Endothelial cell of umbilical vein (primary cell): ENCODE data around the gene CIITA. TPM values are rescaled to one million over a fixed set of nuclear protein-coding genes. Genes with fewer than 3 reads are reported as not detected.

Source experiments
- BruUV-seq: library from RNA; stranded (reverse); fragments of 400-500 nt; replicated peaks from 2 replicates; lab custom pipeline; 2021; lab: Mats Ljungman, UMichigan
- CTCF ChIA-PET: fragments of 300-600, 350-600 bp; sonication (Branson Sonifier 250); formaldehyde crosslinking; loops from one replicate; lab custom pipeline; 2021; ENCODE audit warnings: antibody characterized with exemption, inconsistent platforms; lab: Charles Lee
- POLR2A ChIA-PET: fragments of 300-600, 350-600 bp; sonication (Branson Sonifier 250); formaldehyde crosslinking; loops from one replicate; lab custom pipeline; 2021; ENCODE audit warnings: antibody characterized with exemption, inconsistent platforms; lab: Charles Lee
- DNase-seq: peaks from one replicate; pipeline ENCODE4 v3.0.0-alpha.2; 2011; ENCODE audit warnings: low read depth, low spot score
- FAIRE-seq: peaks from 2 replicates; lab custom pipeline; 2011; peaks lifted over from hg19 to GRCh38; lab: Jason Lieb, UNC
- H2AFZ ChIP-seq: 2 replicates; pipeline ENCODE4 v1.6.0; 2012; ENCODE audit warnings: low read depth, low read length, control low read depth, inconsistent platforms
- H3K27ac ChIP-seq: 2 replicates; pipeline ENCODE4 v1.5.1; 2011; ENCODE audit warnings: low read depth, mild to moderate bottlenecking, control low read depth, low read length, moderate library complexity; ENCODE audit not compliant: insufficient read depth
- H3K27me3 ChIP-seq, 2 experiments: 2 replicates each; pipeline versions ENCODE4 v1.6.0 to v1.6.1; 2011; ENCODE audit warnings: low read length in 2 of 2, mixed read lengths in 1 of 2; ENCODE audit not compliant: control insufficient read depth in 2 of 2, insufficient read depth in 2 of 2
- H3K36me3 ChIP-seq, 2 experiments: 2 replicates in 1 of 2; 3 replicates in 1 of 2; pipeline ENCODE4 v1.5.1; 2011; ENCODE audit warnings: low read length in 2 of 2, mild to moderate bottlenecking in 1 of 2, moderate library complexity in 1 of 2; ENCODE audit not compliant: control insufficient read depth in 2 of 2, insufficient read depth in 2 of 2; ENCODE audit errors: extremely low read depth in 1 of 2
- H3K4me1 ChIP-seq: 3 replicates; pipeline ENCODE4 v1.5.1; 2011; ENCODE audit warnings: mild to moderate bottlenecking, low read length; ENCODE audit not compliant: control insufficient read depth, insufficient read depth; ENCODE audit errors: extremely low read depth
- H3K4me2 ChIP-seq: 2 replicates; pipeline ENCODE4 v1.6.1; 2011; ENCODE audit warnings: low read length, control low read depth, mixed read lengths; ENCODE audit not compliant: insufficient read depth
- H3K4me3 ChIP-seq, 3 experiments: fragments of 200-600 bp in 1 of 3; sonication (generic), shearing (Covaris generic) in 1 of 3; replicated peaks in 1 of 3; 2 replicates each; pipeline ENCODE4 v1.5.1; 2011 to 2016; ENCODE audit warnings: control low read depth in 3 of 3, low read length in 3 of 3, mild to moderate bottlenecking in 2 of 3, inconsistent platforms in 1 of 3, low read depth in 1 of 3, moderate library complexity in 1 of 3; ENCODE audit not compliant: insufficient read depth in 1 of 3
- H3K79me2 ChIP-seq: 2 replicates; pipeline ENCODE4 v1.6.0; 2012; ENCODE audit warnings: low read length, inconsistent platforms; ENCODE audit not compliant: control insufficient read depth, insufficient read depth
- H3K9ac ChIP-seq: replicated peaks from 2 replicates; pipeline ENCODE3; 2011; ENCODE audit warnings: low read length, control low read depth; ENCODE audit not compliant: insufficient read depth; ENCODE audit errors: extremely low read depth
- H3K9me1 ChIP-seq: replicated peaks from 3 replicates; pipeline ENCODE4 v1.6.0; 2011; ENCODE audit warnings: mild to moderate bottlenecking, low read length; ENCODE audit not compliant: control insufficient read depth, insufficient read depth; ENCODE audit errors: extremely low read depth
- H3K9me3 ChIP-seq: replicated peaks from 2 replicates; pipeline ENCODE4 v1.5.1; 2012; ENCODE audit warnings: low read length, inconsistent platforms; ENCODE audit not compliant: control insufficient read depth, insufficient read depth
- H4K20me1 ChIP-seq: replicated peaks from 2 replicates; pipeline ENCODE3; 2011; ENCODE audit warnings: mild to moderate bottlenecking, low read length; ENCODE audit not compliant: control insufficient read depth, insufficient read depth; ENCODE audit errors: extremely low read depth
- CTCF ChIP-seq, 2 donors: IDR thresholded peaks; 1 replicate in 1 of 2; 2 replicates in 1 of 2; pipeline ENCODE4 v1.5.1; 2011; ENCODE audit warnings: low read length in 2 of 2, mild to moderate bottlenecking in 2 of 2, moderate library complexity in 2 of 2, control low read depth in 1 of 2, inconsistent platforms in 1 of 2, low read depth in 1 of 2; ENCODE audit not compliant: insufficient read depth in 1 of 2; ENCODE audit errors: extremely low read depth in 1 of 2
- EZH2 ChIP-seq: IDR thresholded peaks from 2 replicates; pipeline ENCODE4 v1.6.1; 2012; ENCODE audit warnings: borderline replicate concordance, low read depth, mild to moderate bottlenecking, moderate library complexity, low read length, inconsistent platforms; ENCODE audit not compliant: severe bottlenecking
- FOS ChIP-seq: IDR thresholded peaks from 2 replicates; pipeline ENCODE4 v1.6.1; 2011; ENCODE audit warnings: mild to moderate bottlenecking, low read length, moderate library complexity, borderline replicate concordance; ENCODE audit not compliant: insufficient read depth
- GATA2 ChIP-seq: IDR thresholded peaks from 2 replicates; pipeline ENCODE4 v1.7.0; 2011; ENCODE audit warnings: low read depth, mild to moderate bottlenecking, moderate library complexity, mixed read lengths, low read length; ENCODE audit not compliant: insufficient read length, insufficient read depth
- JUN ChIP-seq: IDR thresholded peaks from 2 replicates; pipeline ENCODE4 v1.6.1; 2011; ENCODE audit warnings: borderline replicate concordance, low read depth; ENCODE audit not compliant: insufficient read length, insufficient read depth
- MAX ChIP-seq: IDR thresholded peaks from 2 replicates; pipeline ENCODE4 v1.6.1; 2011; ENCODE audit not compliant: insufficient read depth, insufficient read length
- MYC ChIP-seq: IDR thresholded peaks from one replicate; pipeline ENCODE4 v1.6.1; 2011; ENCODE audit warnings: mild to moderate bottlenecking, low read depth, low read length
- POLR2A ChIP-seq: IDR thresholded peaks from 2 replicates; pipeline ENCODE4 v1.6.1; 2012; ENCODE audit warnings: low read depth, mild to moderate bottlenecking, control low read depth, low read length
- POLR2AphosphoS5 ChIP-seq: IDR thresholded peaks from 2 replicates; pipeline ENCODE4 v1.6.1; 2012; ENCODE audit warnings: low read depth, mild to moderate bottlenecking, control low read depth, low read length, moderate library complexity; ENCODE audit not compliant: insufficient read depth
- dilution Hi-C: fragments of 300-500 bp; cut with MboI; formaldehyde crosslinking; loops from one replicate; pipeline ENCODE4 v1.15.0; 2019; ENCODE audit warnings: low sequenced_read_pairs; ENCODE audit not compliant: extremely low pct_ligation_motif_present
- intact Hi-C: fragments of 100-400 bp; cut with micrococcal nuclease; formaldehyde crosslinking; loops from one replicate; pipeline ENCODE4 v1.10.0; 2022
- polyA plus RNA-seq, 4 experiments: library from polyadenylated mRNA; depleted of rRNA in 3 of 4; stranded (reverse) in 3 of 4; unstranded in 1 of 4; fragments of >200 nt; gene quantifications; 2 replicates each; pipeline versions ENCODE4 v1.2.1 to v1.2.3, GENCODE V29; 2011 to 2012; ENCODE audit warnings: missing spikeins in 1 of 4
- total RNA-seq: library from RNA; stranded (reverse); gene quantifications from 2 replicates; pipeline ENCODE4 v1.2.3, GENCODE V29; 2021

The CIITA gene
- total and polyA plus RNA-seq, 2 donors (not counting 3 experiments of a cell fraction or from before 2014, with no cell fraction given): not detected

GRCh38 chr16:10911267-10911666 lies 34.3 kb downstream of the CIITA start:
- POLR2A ChIA-PET: no interaction called here
- H3K9ac ChIP-seq: no peak overlapping the region

More at GRCh38 chr16:10911267-10911666, 34.3 kb downstream of the CIITA start:
- TF ChIP-seq POLR2AphosphoS5 (no peak), GATA2 (no peak), POLR2A (no peak), CTCF (IDR thresholded peaks at IDR 0.05; ENCODE audit: extremely low read depth in 1 of 2, insufficient read depth in 1 of 2, low read depth in 1 of 2, low read length in 2 of 2) (no peak), MAX (no peak), JUN (no peak), EZH2 (no peak), FOS (no peak), MYC (no peak)
- CTCF ChIA-PET: interaction anchor here (1.4 to 3.0 kb wide), 2 partner anchors 8 to 396 kb away, joined by 4 to 23 read pairs; no protein-coding TSS in a partner anchor
- DNase-seq (no peak), FAIRE-seq (no peak)
- H3K4me1 ChIP-seq: no peaks in the 10 kb centered on the region
- H3K27me3 ChIP-seq: no peaks in the 10 kb centered on the region
- dilution Hi-C loops: no loop called here
- no peaks in the 10 kb centered on the region for H3K9me1 ChIP-seq
- H4K20me1 ChIP-seq: no peaks in the 10 kb centered on the region
- no TSS peak for BruUV-seq
- no peak overlapping the region for H3K4me2 ChIP-seq
- no peak overlapping the region for H3K4me3 ChIP-seq
- no peak overlapping the region for H3K27ac ChIP-seq
- no peaks in the 10 kb centered on the region for H3K9me3 ChIP-seq
- H3K36me3 ChIP-seq: no peaks in the 10 kb centered on the region
- H3K79me2 ChIP-seq: no peaks in the 10 kb centered on the region
- no peak overlapping the region for H2AFZ ChIP-seq
- intact Hi-C loops: no loop called here
